Measurements from ENCODE around the gene PA2G4.

- TF ChIP-seq CTCF (IDR thresholded peaks at IDR 0.05; ENCODE audit: insufficient read depth, low read depth, low read length) (no peak), EZH2 (IDR thresholded peaks at IDR 0.05; ENCODE audit: insufficient read depth, low read length) (no peak)
Observed at GRCh38 chr12:56101045-56101444, 3.3 kb upstream of the PA2G4 start.
